GM13976 (cell line): ENCODE results near the gene NTMT2.

ENCODE experiments used
- DNase-seq: peaks from one replicate; pipeline ENCODE4 v3.0.0; 2012; ENCODE audit warnings: low spot score
- in situ Hi-C: fragments of 300-500 bp; cut with MboI; formaldehyde crosslinking; loops from one replicate; pipeline ENCODE4 v1.12.0; 2022; ENCODE audit warnings: low sequenced_read_pairs, mixed read lengths, inconsistent platforms; ENCODE audit not compliant: unreplicated experiment
- TF ChIP-seq, protein P1 (sequence below): IDR thresholded peaks from 2 replicates; pipeline ENCODE4 v1.5.1; 2012; ENCODE audit warnings: borderline replicate concordance, mild to moderate bottlenecking; ENCODE audit not compliant: insufficient read depth; ENCODE audit errors: extremely low read depth, missing control alignments, control extremely low read depth

Gene NTMT2

DNA sequence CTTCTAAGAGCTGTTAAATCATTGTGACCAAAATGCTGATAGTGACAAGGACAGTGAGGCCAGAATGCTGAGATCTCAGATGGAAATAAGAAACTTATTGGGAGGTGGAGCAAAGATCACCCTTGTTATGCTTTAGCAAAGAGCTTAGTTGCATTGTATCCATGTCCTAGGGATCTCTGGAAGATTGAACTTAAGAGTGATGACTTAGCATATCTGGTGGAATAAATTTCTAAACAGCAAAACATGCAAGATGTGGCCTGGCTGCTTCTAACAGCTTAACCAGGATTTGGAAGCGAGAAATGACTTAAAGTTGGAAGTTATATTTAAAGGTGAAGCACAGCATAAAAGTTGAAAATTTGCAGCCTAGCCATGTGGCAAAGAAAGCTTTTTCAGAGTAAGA, 7.7 kb downstream of the NTMT2 start:
- in situ Hi-C loops, result no loop called here
- TF ChIP-seq, protein P1, sequence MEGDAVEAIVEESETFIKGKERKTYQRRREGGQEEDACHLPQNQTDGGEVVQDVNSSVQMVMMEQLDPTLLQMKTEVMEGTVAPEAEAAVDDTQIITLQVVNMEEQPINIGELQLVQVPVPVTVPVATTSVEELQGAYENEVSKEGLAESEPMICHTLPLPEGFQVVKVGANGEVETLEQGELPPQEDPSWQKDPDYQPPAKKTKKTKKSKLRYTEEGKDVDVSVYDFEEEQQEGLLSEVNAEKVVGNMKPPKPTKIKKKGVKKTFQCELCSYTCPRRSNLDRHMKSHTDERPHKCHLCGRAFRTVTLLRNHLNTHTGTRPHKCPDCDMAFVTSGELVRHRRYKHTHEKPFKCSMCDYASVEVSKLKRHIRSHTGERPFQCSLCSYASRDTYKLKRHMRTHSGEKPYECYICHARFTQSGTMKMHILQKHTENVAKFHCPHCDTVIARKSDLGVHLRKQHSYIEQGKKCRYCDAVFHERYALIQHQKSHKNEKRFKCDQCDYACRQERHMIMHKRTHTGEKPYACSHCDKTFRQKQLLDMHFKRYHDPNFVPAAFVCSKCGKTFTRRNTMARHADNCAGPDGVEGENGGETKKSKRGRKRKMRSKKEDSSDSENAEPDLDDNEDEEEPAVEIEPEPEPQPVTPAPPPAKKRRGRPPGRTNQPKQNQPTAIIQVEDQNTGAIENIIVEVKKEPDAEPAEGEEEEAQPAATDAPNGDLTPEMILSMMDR, result no peak
- DNase-seq, result no peak

DNA sequence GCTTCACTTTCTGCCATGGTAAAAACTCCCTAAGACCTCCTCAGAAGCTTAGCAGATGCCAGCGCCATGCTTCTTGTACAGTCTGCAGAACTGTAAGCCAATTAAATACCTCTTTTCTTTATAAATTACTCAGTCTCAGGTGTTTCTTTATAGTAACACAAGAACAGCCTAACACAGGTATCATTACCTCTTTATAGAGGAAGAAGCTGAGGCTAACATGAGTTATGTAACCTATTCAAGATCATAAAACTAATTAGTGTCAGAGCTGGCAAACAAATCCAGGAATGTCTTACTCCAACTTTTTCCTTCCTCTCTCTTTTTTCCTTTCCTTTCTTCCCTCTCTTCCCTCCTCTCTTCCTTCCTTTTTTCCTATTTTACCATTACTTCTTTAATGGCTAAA, 9.3 kb downstream of the NTMT2 start:
- TF ChIP-seq, protein P1, result no peak
- in situ Hi-C loops, result no loop called here
- DNase-seq, result no peak

DNA sequence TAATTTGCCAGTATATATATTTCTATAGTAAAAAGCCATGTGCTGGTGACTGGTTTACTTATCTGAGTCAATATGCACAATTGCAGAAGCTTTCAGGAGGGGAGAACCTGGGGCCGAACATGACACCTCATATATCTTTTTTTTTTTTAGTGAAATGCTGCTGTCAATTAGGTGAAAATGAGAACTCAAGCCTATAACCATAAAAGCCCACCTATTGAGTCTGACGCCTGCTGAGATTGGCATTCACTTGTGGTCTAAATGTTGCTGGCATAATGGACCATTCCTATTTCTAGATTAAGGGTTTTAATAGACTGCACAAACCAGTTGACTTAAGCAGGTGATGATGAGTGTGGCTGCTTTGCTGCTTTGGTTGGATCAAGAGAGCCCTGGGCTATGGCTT, 10.8 kb downstream of the NTMT2 start:
- in situ Hi-C loops, result no loop called here
- TF ChIP-seq, protein P1, result no peak
- no peak for DNase-seq

DNA sequence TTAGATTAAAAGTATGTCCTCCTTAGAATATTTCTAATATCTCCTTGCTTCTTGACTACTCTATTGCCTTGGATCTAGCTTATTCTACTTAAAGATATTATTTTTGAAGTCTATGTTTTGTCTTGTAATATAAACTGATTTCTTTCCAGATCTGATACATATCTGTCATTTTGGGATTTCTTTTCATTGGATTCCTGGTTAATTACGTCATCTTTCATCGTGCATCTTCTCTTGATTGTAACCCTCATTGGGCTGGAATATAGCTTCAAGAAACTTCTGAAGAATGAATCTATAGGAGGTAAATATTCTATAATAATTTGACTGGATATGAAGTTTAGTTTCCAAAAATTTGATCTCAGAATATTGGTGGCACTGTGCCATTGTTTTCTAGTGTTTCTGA, 12.1 kb downstream of the NTMT2 start:
- in situ Hi-C loops, result no loop called here
- TF ChIP-seq, protein P1, result no peak
- DNase-seq, result no peak

DNA sequence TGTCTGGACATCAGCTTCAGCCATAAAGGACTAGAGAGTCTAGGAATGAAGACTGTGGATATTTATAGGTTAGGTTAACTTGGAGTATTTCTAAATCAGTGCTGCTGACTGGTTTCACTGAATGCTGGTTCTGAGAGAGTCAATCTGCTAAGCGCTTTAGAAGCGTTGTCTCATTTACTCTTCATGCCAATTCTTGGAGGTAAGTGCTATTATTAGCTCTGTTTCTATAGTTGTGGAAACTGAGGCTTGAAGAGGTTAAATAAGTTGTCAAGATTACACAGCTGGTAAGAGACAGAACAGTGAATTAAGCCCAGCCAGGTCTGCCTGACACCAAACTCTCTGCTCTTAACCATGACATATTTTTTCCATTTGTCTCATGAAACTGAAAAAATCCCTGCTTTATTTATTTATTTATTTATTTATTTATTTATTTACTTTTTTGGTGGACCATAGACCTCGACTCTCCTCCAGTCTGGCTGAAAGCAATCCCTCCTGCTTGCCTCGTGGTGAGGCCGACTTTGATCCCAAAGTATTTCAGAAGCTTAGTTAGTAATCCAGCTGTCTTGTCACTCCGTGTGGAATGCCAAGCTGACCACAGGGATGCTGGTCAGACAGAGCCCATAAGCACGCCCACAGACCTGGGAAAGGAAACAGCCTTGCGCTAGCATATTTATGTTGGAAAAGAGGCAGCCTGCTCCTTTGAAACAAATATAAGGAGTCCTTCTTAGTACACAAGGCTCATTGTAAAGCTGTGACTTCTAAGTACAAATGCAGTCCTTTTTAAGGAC, 16.9 kb downstream of the NTMT2 start:
- DNase-seq, result no peak
- TF ChIP-seq, protein P1, result no peak
- in situ Hi-C loops, result no loop called here

DNA sequence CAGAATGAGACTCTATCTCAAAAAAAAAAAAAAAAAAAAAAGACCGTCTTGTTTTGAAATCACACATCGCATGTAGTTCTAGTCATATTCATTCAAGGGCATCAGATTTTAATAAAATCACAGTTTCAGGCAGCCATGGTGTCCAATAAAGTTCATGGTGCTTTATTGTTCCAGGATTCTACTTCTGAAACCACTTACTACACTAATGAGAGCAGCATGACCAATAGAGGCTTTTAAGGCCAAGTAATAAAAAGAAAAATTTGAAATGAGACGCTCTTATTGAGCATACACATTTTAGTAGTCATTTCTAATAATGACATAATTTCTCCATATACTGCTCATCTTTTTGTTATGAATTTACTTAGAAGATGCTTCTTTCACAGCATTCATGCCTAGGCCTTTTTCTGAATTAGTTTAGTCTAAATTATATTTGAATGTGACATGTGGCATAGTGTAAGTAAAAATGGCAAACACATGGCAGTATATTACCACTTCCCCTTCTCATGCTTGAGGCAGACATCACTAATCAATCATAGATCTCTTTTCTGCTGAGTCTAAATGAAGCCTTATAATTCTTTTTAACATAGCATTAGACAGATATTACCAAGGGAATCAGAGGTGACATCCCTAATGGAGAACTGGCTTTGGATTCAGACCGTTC, 18.5 kb downstream of the NTMT2 start:
- no peak for DNase-seq
- in situ Hi-C loops, result no loop called here
- TF ChIP-seq, protein P1, result no peak
